SIG-M5 (cell line): ENCODE measurements around the gene JAML.
A peak's percentile ranks its signal among the peaks of the same experiment; 100 is the strongest.

Source experiments
- DNase-seq: peaks from one replicate; lab custom pipeline; 2025; lab: John Stamatoyannopoulos, UW

JAML gene

GRCh38 chr11:118239509-118240205 lies 14.8 kb upstream of the JAML start:
- DNase-seq, result no peak

GRCh38 chr11:118238929-118239328 lies 14.1 kb upstream of the JAML start:
- no peak for DNase-seq

- no peak for DNase-seq
These were observed 13.6 kb upstream of the JAML start for GRCh38 chr11:118238421-118238820.

- DNase-seq, result no peak
These were observed 11.4 kb upstream of the JAML start for GRCh38 chr11:118236170-118236569.

DNA sequence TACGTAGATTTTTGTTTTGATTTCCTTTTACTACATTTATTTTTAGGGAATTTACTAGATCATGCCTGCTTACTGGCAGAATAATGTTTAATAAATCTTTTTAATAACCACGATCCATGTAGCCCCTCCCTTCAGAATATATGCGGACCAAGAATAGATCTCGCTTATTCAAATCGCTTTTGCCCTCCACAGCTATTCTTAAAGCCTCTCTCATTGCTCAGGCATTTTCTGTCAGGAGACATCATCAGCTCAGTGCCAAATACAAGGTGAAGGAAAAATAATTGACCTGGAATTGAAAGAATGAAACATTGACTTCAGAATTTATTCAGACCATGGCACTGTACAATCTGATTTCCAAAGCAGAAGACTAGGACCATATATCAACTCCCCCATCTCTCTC lies 10.0 kb upstream of the JAML start:
- DNase-seq, result no peak

DNA sequence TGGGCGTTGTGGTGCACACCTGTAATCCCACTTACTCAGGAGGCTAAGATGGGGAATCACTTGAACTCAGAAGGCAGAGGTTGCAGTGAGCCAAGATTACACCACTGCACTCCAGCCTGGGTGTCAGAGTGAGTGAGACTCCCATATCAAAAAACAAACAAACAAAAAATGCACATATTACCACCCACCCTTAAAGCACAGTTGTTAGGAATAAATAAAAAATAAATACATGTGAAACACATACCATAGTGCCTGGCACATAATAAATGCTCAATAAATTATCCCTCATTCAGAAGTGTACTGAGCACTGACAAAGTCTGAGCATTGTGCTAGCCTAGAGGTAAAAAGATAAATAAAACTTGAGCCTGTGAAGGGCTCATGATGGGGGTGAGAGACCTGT lies 9.0 kb upstream of the JAML start:
- DNase-seq, result no peak

GRCh38 chr11:118233377-118233776 lies 8.6 kb upstream of the JAML start:
- DNase-seq, result no peak

- no peak for DNase-seq
These were observed 7.8 kb upstream of the JAML start for GRCh38 chr11:118232659-118233058.

DNA sequence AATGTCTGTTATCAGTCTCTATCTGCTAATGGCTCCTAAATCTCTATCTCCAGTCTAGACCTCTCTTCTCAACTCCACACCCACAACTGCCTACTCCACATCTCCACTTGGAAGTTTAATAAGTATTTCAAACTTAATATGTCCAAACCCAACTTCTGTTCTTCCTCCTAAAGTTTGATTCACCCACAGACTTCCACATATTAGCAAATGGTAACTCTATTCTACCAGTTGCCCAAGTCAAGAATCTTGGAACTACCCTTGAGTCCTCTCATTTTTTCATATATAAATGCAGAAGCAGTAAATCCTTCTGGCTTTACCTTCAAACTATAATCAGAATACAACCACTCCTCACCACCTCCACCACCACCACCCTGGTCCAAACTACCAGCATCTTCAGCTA lies 6.7 kb upstream of the JAML start:
- no peak for DNase-seq

- no peak for DNase-seq
These were observed 5.3 kb upstream of the JAML start for GRCh38 chr11:118230088-118230487.

DNA sequence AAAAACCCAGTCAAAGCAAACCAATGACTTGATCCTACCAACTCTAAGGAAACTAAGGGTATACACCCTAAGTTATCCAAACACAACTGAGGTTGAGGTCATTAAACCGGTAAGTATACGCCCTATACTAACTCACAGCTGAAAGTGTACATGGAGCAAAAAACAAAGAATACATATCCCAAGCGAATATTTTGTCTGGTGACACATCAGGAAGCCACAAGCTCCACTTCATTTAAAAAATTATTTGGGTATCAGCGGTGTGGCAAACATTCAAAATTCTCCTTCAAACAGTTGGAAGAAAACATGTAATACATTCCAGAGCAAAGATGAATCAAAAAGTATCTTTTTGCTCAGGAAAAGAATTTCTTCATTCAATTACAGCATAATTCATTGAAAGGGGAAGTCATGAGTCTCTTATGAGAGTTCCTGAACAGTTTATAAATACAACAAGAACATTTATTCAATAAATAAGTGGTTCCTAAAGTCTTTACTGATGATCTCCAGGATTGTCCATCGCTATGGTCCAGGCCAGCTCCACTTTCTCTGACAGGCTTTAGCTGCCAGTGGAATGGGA lies 4.5 kb upstream of the JAML start:
- no peak for DNase-seq

DNA sequence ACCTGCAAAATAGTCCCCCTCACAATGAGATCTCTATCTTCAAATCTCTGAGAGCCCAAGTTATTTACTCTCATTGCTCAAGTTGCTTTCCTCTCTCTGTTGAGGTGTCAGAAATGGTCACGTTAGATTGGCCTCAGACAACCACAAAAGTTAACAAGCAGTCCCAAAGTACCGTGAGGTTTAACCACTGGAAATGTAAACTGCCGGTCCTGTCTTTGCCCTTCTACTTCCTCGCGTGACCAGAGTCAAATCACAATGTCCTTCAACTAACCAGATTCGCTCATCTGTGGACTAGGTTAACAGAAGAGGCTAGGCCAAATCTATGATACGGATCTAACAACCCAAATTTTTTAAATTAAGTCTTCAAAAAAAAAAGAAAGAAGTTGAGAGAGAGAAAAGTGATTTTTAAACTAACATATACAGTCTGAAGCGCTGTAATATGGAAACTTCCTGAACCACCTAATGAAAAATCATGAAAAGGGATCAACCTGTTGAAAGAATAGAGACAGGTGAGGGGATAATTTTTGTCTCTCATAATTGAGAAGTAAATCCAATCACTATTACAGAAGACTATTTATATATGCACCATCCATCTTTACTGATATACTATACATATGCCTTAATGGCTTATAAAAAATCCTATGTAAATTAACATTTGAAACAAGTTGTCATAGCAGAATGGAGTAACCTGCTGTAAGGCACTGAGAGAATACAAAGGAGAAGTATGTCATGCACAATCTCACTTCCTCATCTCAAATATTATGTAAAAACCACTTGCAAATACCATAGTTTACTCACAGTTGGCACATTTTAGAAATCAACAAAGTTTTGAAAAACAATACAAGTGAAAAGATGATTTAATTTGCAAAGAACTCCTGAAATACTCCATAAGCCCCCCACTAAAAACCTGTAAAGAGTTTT lies 3.3 kb upstream of the JAML start:
- peak; percentile 72 for DNase-seq

GRCh38 chr11:118226781-118227180 lies 2.0 kb upstream of the JAML start:
- DNase-seq, result no peak

- no peak for DNase-seq
These were observed 1.5 kb upstream of the JAML start for GRCh38 chr11:118226296-118226695.

DNA sequence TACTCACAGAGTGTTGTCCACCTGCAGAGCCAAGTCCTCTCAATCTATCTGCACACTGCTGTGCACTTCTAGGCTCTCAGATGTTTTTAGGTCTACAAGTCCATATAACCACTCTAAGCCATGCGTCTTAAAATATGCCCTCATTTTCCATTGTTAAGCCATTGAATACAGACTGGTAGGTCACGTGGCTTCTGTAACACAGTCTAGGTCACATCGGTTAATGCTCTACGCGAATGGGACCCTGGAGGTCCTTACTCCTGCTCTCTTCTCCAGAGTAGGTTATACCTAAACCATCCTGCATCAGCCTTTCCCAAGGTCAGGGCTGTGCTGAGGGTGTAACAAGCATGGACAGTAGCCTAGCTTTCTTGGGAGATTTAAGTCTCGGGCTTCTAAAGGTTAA lies 819 bp downstream of the JAML start:
- DNase-seq, result no peak

DNA sequence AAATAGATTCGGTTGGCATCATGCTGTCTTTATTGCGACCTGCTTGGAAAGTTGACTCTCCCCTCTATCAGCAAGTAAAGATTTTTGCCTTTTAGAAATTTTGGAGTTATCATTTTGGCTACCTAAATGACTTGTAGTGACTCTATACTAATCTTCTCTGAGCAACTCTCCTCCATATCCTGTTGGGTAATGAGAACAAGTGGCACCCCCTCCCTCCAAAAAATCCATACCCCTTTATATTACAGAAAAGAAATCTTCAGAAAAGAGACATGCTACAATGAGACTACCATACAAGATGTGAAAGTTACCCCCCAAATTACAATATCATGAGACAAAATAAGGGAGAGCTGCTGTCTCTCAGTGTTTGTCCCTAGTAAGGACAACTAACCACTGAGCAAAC lies 1.2 kb downstream of the JAML start:
- no peak for DNase-seq

- no peak for DNase-seq
These were observed 2.4 kb downstream of the JAML start for GRCh38 chr11:118222437-118222836.

DNA sequence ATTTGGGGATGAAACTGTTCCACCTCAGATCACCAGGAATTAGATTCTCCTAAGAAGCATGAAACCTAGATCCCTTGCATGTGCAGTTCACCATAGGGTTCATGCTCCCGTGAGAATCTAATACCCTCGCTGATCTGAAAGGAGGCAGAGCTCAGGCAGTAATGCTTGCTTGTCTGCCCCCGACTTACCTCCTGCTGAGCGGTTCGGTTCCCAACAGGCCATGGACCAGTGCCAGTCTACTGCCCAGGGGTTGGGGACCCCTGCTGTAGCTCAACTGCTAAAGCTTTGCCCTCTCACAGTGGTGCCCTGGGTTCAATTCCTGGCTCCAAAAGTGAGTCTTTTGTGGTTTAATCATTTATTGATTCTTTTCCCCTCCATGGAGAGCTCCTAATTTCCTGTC lies 3.4 kb downstream of the JAML start:
- DNase-seq, result no peak

DNA sequence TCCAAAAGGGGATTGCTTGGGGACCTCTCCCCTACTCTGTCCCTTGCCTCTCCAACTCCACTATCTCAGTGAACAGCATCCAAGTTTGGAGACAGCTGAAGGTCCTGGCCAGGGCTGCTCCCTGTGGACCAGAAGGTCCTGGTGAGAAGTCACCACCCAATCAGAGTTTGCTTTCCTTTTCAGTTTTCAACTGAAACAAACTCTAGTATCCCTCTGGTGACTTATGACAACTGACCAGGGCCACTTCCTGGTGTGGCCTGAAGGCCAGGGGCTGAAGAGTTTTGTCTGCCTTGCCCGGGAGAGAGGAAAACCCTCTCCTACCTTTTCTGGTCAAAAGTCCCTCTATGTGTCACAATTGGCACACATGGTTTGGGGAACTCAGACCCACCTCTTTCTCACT lies 5.1 kb downstream of the JAML start:
- DNase-seq, result no peak

DNA sequence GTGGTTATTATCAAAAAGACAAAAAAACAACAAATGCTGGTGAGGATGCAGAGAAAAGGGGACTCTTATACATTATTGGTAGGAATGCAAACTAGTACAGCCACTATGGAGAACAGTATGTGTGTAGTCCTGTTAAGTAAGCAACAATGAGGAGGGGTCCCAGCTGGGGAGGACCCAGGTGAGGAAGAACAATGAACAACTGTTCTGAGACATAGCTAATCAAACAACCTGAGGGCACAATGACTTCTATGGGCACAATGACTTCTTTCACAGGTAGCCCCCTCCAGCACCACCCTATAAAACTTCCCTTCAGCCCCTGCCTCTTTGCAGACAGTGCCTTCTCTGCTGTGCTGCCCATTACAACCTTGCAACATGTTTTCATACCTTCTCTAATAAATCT lies 5.6 kb downstream of the JAML start:
- DNase-seq, result no peak

- DNase-seq, result no peak
These were observed 7.2 kb downstream of the JAML start for GRCh38 chr11:118217575-118217974.

GRCh38 chr11:118216621-118217481 lies 8.0 kb downstream of the JAML start:
- no peak for DNase-seq
